Endothelial cell of umbilical vein (primary cell): ENCODE data around the gene CCDC159. TPM values are rescaled to one million over a fixed set of nuclear protein-coding genes. Genes with fewer than 3 reads are reported as not detected.

Experiments
- BruUV-seq: library from RNA; stranded (reverse); fragments of 400-500 nt; replicated peaks from 2 replicates; lab custom pipeline; 2021; lab: Mats Ljungman, UMichigan
- CTCF ChIA-PET: fragments of 300-600, 350-600 bp; sonication (Branson Sonifier 250); formaldehyde crosslinking; loops from one replicate; lab custom pipeline; 2021; ENCODE audit warnings: antibody characterized with exemption, inconsistent platforms; lab: Charles Lee
- POLR2A ChIA-PET: fragments of 300-600, 350-600 bp; sonication (Branson Sonifier 250); formaldehyde crosslinking; loops from one replicate; lab custom pipeline; 2021; ENCODE audit warnings: antibody characterized with exemption, inconsistent platforms; lab: Charles Lee
- DNase-seq: peaks from one replicate; pipeline ENCODE4 v3.0.0-alpha.2; 2011; ENCODE audit warnings: low read depth, low spot score
- FAIRE-seq: peaks from 2 replicates; lab custom pipeline; 2011; peaks lifted over from hg19 to GRCh38; lab: Jason Lieb, UNC
- H2AFZ ChIP-seq: 2 replicates; pipeline ENCODE4 v1.6.0; 2012; ENCODE audit warnings: low read depth, low read length, control low read depth, inconsistent platforms
- H3K27ac ChIP-seq: 2 replicates; pipeline ENCODE4 v1.5.1; 2011; ENCODE audit warnings: low read depth, mild to moderate bottlenecking, control low read depth, low read length, moderate library complexity; ENCODE audit not compliant: insufficient read depth
- H3K27me3 ChIP-seq, 2 experiments: 2 replicates each; pipeline versions ENCODE4 v1.6.0 to v1.6.1; 2011; ENCODE audit warnings: low read length in 2 of 2, mixed read lengths in 1 of 2; ENCODE audit not compliant: control insufficient read depth in 2 of 2, insufficient read depth in 2 of 2
- H3K36me3 ChIP-seq, 2 experiments: 2 replicates in 1 of 2; 3 replicates in 1 of 2; pipeline ENCODE4 v1.5.1; 2011; ENCODE audit warnings: low read length in 2 of 2, mild to moderate bottlenecking in 1 of 2, moderate library complexity in 1 of 2; ENCODE audit not compliant: control insufficient read depth in 2 of 2, insufficient read depth in 2 of 2; ENCODE audit errors: extremely low read depth in 1 of 2
- H3K4me1 ChIP-seq: 3 replicates; pipeline ENCODE4 v1.5.1; 2011; ENCODE audit warnings: mild to moderate bottlenecking, low read length; ENCODE audit not compliant: control insufficient read depth, insufficient read depth; ENCODE audit errors: extremely low read depth
- H3K4me2 ChIP-seq: 2 replicates; pipeline ENCODE4 v1.6.1; 2011; ENCODE audit warnings: low read length, control low read depth, mixed read lengths; ENCODE audit not compliant: insufficient read depth
- H3K4me3 ChIP-seq, 3 experiments: fragments of 200-600 bp in 1 of 3; sonication (generic), shearing (Covaris generic) in 1 of 3; replicated peaks in 1 of 3; 2 replicates each; pipeline ENCODE4 v1.5.1; 2011 to 2016; ENCODE audit warnings: control low read depth in 3 of 3, low read length in 3 of 3, mild to moderate bottlenecking in 2 of 3, inconsistent platforms in 1 of 3, low read depth in 1 of 3, moderate library complexity in 1 of 3; ENCODE audit not compliant: insufficient read depth in 1 of 3
- H3K79me2 ChIP-seq: 2 replicates; pipeline ENCODE4 v1.6.0; 2012; ENCODE audit warnings: low read length, inconsistent platforms; ENCODE audit not compliant: control insufficient read depth, insufficient read depth
- H3K9ac ChIP-seq: replicated peaks from 2 replicates; pipeline ENCODE3; 2011; ENCODE audit warnings: low read length, control low read depth; ENCODE audit not compliant: insufficient read depth; ENCODE audit errors: extremely low read depth
- H3K9me1 ChIP-seq: replicated peaks from 3 replicates; pipeline ENCODE4 v1.6.0; 2011; ENCODE audit warnings: mild to moderate bottlenecking, low read length; ENCODE audit not compliant: control insufficient read depth, insufficient read depth; ENCODE audit errors: extremely low read depth
- H3K9me3 ChIP-seq: replicated peaks from 2 replicates; pipeline ENCODE4 v1.5.1; 2012; ENCODE audit warnings: low read length, inconsistent platforms; ENCODE audit not compliant: control insufficient read depth, insufficient read depth
- H4K20me1 ChIP-seq: replicated peaks from 2 replicates; pipeline ENCODE3; 2011; ENCODE audit warnings: mild to moderate bottlenecking, low read length; ENCODE audit not compliant: control insufficient read depth, insufficient read depth; ENCODE audit errors: extremely low read depth
- EZH2 ChIP-seq: IDR thresholded peaks from 2 replicates; pipeline ENCODE4 v1.6.1; 2012; ENCODE audit warnings: borderline replicate concordance, low read depth, mild to moderate bottlenecking, moderate library complexity, low read length, inconsistent platforms; ENCODE audit not compliant: severe bottlenecking
- FOS ChIP-seq: IDR thresholded peaks from 2 replicates; pipeline ENCODE4 v1.6.1; 2011; ENCODE audit warnings: mild to moderate bottlenecking, low read length, moderate library complexity, borderline replicate concordance; ENCODE audit not compliant: insufficient read depth
- GATA2 ChIP-seq: IDR thresholded peaks from 2 replicates; pipeline ENCODE4 v1.7.0; 2011; ENCODE audit warnings: low read depth, mild to moderate bottlenecking, moderate library complexity, mixed read lengths, low read length; ENCODE audit not compliant: insufficient read length, insufficient read depth
- JUN ChIP-seq: IDR thresholded peaks from 2 replicates; pipeline ENCODE4 v1.6.1; 2011; ENCODE audit warnings: borderline replicate concordance, low read depth; ENCODE audit not compliant: insufficient read length, insufficient read depth
- MYC ChIP-seq: IDR thresholded peaks from one replicate; pipeline ENCODE4 v1.6.1; 2011; ENCODE audit warnings: mild to moderate bottlenecking, low read depth, low read length
- POLR2A ChIP-seq: IDR thresholded peaks from 2 replicates; pipeline ENCODE4 v1.6.1; 2012; ENCODE audit warnings: low read depth, mild to moderate bottlenecking, control low read depth, low read length
- POLR2AphosphoS5 ChIP-seq: IDR thresholded peaks from 2 replicates; pipeline ENCODE4 v1.6.1; 2012; ENCODE audit warnings: low read depth, mild to moderate bottlenecking, control low read depth, low read length, moderate library complexity; ENCODE audit not compliant: insufficient read depth
- dilution Hi-C: fragments of 300-500 bp; cut with MboI; formaldehyde crosslinking; loops from one replicate; pipeline ENCODE4 v1.15.0; 2019; ENCODE audit warnings: low sequenced_read_pairs; ENCODE audit not compliant: extremely low pct_ligation_motif_present
- intact Hi-C: fragments of 100-400 bp; cut with micrococcal nuclease; formaldehyde crosslinking; loops from one replicate; pipeline ENCODE4 v1.10.0; 2022
- polyA plus RNA-seq, 4 experiments: library from polyadenylated mRNA; depleted of rRNA in 3 of 4; stranded (reverse) in 3 of 4; unstranded in 1 of 4; fragments of >200 nt; gene quantifications; 2 replicates each; pipeline versions ENCODE4 v1.2.1 to v1.2.3, GENCODE V29; 2011 to 2012; ENCODE audit warnings: missing spikeins in 1 of 4
- total RNA-seq: library from RNA; stranded (reverse); gene quantifications from 2 replicates; pipeline ENCODE4 v1.2.3, GENCODE V29; 2021
- TF ChIP-seq, protein P1 (sequence below), 2 donors: IDR thresholded peaks; 1 replicate in 1 of 2; 2 replicates in 1 of 2; pipeline ENCODE4 v1.5.1; 2011; ENCODE audit warnings: low read length in 2 of 2, mild to moderate bottlenecking in 2 of 2, moderate library complexity in 2 of 2, control low read depth in 1 of 2, inconsistent platforms in 1 of 2, low read depth in 1 of 2; ENCODE audit not compliant: insufficient read depth in 1 of 2; ENCODE audit errors: extremely low read depth in 1 of 2
- TF ChIP-seq, protein P2 (sequence below): IDR thresholded peaks from 2 replicates; pipeline ENCODE4 v1.6.1; 2011; ENCODE audit not compliant: insufficient read depth, insufficient read length

The CCDC159 gene
- total and polyA plus RNA-seq, 2 donors (not counting 3 experiments of a cell fraction or from before 2014, with no cell fraction given), result 30.0 to 31.6 TPM

DNA sequence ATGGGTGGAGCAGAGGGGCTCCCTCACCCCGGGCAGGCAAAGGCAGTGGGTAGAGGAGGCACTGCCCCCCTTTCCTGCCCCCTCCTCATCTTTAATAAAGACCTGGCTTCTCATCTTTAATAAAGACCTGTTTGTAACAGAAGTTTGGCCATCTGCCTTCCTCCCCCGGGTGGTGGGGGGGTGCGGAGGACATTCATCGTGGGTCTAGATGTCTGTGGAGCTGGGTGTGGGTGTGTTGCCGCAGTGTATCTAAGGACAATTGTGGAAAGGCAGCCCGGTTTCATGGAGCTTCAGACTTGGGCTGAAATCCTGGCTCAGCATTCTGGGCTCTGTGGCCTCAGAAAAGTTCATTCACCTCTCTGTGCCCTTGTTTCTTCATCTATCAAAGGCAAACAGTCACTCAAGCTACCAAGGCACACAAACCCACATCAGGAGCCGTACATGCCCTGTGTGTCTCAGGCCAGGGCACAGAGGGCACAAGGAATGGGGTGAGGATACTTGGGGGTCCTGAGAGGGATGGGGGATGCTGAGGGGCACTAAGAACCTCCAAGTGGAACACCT, 19.3 kb downstream of the CCDC159 start:
- H4K20me1 ChIP-seq, result no peaks in the 10 kb centered on the region
- H3K9me1 ChIP-seq, result no peaks in the 10 kb centered on the region
- no peak overlapping the region for H2AFZ ChIP-seq
- no peaks in the 10 kb centered on the region for H3K9me3 ChIP-seq
- BruUV-seq, result no TSS peak
- POLR2A ChIA-PET, result no interaction called here
- TF ChIP-seq JUN, result no peak
- TF ChIP-seq EZH2, result no peak
- dilution Hi-C loops (no loop called here), intact Hi-C loops (no loop called here)
- H3K79me2 ChIP-seq, result no peaks in the 10 kb centered on the region
- FAIRE-seq (no peak), DNase-seq (no peak)
- H3K27ac ChIP-seq, result no peak overlapping the region
- no peaks in the 10 kb centered on the region for H3K27me3 ChIP-seq
- no peak overlapping the region for H3K9ac ChIP-seq
- no peak overlapping the region for H3K4me2 ChIP-seq
- no peak overlapping the region for H3K4me3 ChIP-seq
- H3K36me3 ChIP-seq, result peaks cover 0 to 9% of the 10 kb centered on the region in 2 experiments
- CTCF ChIA-PET, result no interaction called here
- no peaks in the 10 kb centered on the region for H3K4me1 ChIP-seq

DNA sequence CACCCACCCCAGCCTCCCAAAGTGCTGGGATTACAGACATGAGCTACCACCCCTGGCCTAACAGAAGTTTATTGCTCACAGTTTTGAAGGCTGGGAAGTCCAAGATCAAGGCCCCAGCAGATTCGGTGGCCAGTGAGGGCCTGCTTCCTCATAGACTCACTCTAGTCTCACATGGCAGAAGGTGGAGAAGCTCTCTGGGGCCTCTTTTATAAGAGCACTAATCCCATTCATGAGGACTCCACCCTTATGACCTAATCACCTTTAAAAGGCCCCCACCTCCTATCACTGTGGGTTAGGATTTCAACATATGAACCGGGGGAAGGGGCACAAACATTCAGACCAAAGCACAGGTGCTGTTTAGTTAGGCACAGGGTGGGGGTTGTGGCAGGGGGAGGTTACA, 21.2 kb downstream of the CCDC159 start:
- no peak overlapping the region for H2AFZ ChIP-seq
- no peak overlapping the region for H3K4me2 ChIP-seq
- no peaks in the 10 kb centered on the region for H3K79me2 ChIP-seq
- TF ChIP-seq, protein P1, sequence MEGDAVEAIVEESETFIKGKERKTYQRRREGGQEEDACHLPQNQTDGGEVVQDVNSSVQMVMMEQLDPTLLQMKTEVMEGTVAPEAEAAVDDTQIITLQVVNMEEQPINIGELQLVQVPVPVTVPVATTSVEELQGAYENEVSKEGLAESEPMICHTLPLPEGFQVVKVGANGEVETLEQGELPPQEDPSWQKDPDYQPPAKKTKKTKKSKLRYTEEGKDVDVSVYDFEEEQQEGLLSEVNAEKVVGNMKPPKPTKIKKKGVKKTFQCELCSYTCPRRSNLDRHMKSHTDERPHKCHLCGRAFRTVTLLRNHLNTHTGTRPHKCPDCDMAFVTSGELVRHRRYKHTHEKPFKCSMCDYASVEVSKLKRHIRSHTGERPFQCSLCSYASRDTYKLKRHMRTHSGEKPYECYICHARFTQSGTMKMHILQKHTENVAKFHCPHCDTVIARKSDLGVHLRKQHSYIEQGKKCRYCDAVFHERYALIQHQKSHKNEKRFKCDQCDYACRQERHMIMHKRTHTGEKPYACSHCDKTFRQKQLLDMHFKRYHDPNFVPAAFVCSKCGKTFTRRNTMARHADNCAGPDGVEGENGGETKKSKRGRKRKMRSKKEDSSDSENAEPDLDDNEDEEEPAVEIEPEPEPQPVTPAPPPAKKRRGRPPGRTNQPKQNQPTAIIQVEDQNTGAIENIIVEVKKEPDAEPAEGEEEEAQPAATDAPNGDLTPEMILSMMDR (IDR thresholded peaks at IDR 0.05; ENCODE audit: extremely low read depth in 1 of 2, insufficient read depth in 1 of 2, low read depth in 1 of 2, low read length in 2 of 2), result no peak
- no peak for TF ChIP-seq FOS
- TF ChIP-seq POLR2AphosphoS5, result no peak
- TF ChIP-seq GATA2, result no peak
- no peak for TF ChIP-seq JUN
- TF ChIP-seq, protein P2, sequence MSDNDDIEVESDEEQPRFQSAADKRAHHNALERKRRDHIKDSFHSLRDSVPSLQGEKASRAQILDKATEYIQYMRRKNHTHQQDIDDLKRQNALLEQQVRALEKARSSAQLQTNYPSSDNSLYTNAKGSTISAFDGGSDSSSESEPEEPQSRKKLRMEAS, result no peak
- no peak for TF ChIP-seq POLR2A
- TF ChIP-seq EZH2, result no peak
- no peak for TF ChIP-seq MYC
- H3K27me3 ChIP-seq, result no peaks in the 10 kb centered on the region
- ChIA-PET CTCF (interaction anchor here (1.2 to 3.7 kb wide), 2 partner anchors 10 to 14 kb away, joined by 3 to 19 read pairs; no protein-coding TSS in a partner anchor), POLR2A (interaction anchor here (1.1 kb wide), 1 partner anchor 14 kb away, joined by 3 read pairs; no protein-coding TSS in a partner anchor)
- intact Hi-C loops (no loop called here), dilution Hi-C loops (no loop called here)
- H3K9me1 ChIP-seq, result no peaks in the 10 kb centered on the region
- H4K20me1 ChIP-seq, result no peaks in the 10 kb centered on the region
- no TSS peak for BruUV-seq
- H3K36me3 ChIP-seq, result peaks cover 0 to 4% of the 10 kb centered on the region in 2 experiments
- H3K27ac ChIP-seq, result no peak overlapping the region
- no peaks in the 10 kb centered on the region for H3K4me1 ChIP-seq
- no peak overlapping the region for H3K9ac ChIP-seq
- no peak overlapping the region for H3K4me3 ChIP-seq
- no peaks in the 10 kb centered on the region for H3K9me3 ChIP-seq
- DNase-seq (no peak), FAIRE-seq (no peak)
